ENCODE measurements around the gene FGD2. TPM values are rescaled to one million over a fixed set of nuclear protein-coding genes. Genes with fewer than 3 reads are reported as not detected.

The FGD2 gene
- total and polyA plus RNA-seq, 2 experiments from 2014 or later: 0.13 to 0.14 TPM

DNA sequence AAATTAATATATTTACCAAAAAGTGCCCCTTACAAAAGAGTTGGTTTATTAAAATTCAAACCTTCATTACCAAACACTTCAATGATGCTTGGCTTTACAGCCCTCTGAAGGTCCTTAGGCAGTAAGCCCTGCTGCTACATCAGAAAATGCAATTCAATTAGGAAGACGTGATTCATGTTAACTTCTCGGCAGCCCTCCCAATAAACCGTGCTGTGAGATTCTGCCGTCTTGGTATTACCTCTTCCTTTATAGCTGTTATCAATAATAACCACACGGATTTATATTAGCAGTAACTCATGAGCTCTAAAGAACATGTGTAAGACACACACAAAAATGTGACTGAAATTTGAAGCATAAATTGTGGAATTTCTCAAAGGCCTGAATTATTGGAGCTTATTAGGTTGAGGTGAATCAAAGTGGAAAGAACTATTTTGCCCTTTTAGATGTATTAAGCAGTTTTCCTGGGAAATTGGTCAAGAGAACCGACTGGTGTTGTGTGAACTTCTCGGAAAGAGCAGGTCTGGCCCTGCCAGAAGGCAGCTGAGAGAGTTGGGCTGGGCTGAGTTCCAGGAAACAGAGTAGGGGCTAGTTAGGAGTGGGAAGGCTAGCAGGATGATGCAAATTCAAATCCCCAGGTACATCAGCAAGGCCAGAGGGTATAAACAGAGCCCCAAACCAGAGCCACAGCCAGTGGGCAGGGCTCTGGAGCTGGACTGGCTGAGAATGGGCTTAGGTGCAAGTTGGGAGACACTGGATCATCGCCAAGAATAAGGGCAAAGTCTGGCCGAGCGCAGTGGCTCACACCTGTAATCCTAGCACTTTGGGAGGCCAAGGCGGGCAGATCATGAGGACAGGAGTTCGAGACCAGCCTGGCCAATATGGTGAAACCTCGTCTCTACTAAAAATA lies 33.1 kb downstream of the FGD2 start:
- Histone ChIP-seq H2AFZ (0 out of 2 replicates have a peak overlapping the region, but pooled peaks have one; percentile 25), H3K4me2 (no peak overlapping the region), H3F3A (replicated peaks; ENCODE audit: low read depth) (0 out of 2 replicates have a peak, but pooled peaks cover 3% of the 10 kb centered on the region), H3K79me2 (replicated peaks; ENCODE audit: insufficient read depth) (no peaks in the 10 kb centered on the region), H3K4me3 (no peak overlapping the region), H3K9me2 (ENCODE audit: insufficient read depth) (peaks cover 6% of the 10 kb centered on the region; the same call in 1 of the 2 replicates), H3K27ac (ENCODE audit: low read depth) (no peak overlapping the region), H4K20me1 (replicated peaks; ENCODE audit: insufficient read depth) (no peaks in the 10 kb centered on the region), H3K27me3 (ENCODE audit: insufficient read depth) (no peaks in the 10 kb centered on the region), H3K4me1 (ENCODE audit: insufficient read depth) (no peaks in the 10 kb centered on the region), H3K36me3 (ENCODE audit: insufficient read depth) (no peaks in the 10 kb centered on the region)
- no peak for TF ChIP-seq JUNB (IDR thresholded peaks at IDR 0.05; ENCODE audit: unreplicated experiment)
- TF ChIP-seq EZH2 (IDR thresholded peaks at IDR 0.05; ENCODE audit: low read depth, unreplicated experiment): no peak
- TF ChIP-seq POLR2AphosphoS5 (IDR thresholded peaks at IDR 0.05; ENCODE audit: low read depth): no peak
- TF ChIP-seq NANOG (IDR thresholded peaks at IDR 0.05; ENCODE audit: borderline replicate concordance): no peak
- no peak for TF ChIP-seq ZNF114 (CRISPR knock-in tag; IDR thresholded peaks at IDR 0.05)
- TF ChIP-seq, protein P1, sequence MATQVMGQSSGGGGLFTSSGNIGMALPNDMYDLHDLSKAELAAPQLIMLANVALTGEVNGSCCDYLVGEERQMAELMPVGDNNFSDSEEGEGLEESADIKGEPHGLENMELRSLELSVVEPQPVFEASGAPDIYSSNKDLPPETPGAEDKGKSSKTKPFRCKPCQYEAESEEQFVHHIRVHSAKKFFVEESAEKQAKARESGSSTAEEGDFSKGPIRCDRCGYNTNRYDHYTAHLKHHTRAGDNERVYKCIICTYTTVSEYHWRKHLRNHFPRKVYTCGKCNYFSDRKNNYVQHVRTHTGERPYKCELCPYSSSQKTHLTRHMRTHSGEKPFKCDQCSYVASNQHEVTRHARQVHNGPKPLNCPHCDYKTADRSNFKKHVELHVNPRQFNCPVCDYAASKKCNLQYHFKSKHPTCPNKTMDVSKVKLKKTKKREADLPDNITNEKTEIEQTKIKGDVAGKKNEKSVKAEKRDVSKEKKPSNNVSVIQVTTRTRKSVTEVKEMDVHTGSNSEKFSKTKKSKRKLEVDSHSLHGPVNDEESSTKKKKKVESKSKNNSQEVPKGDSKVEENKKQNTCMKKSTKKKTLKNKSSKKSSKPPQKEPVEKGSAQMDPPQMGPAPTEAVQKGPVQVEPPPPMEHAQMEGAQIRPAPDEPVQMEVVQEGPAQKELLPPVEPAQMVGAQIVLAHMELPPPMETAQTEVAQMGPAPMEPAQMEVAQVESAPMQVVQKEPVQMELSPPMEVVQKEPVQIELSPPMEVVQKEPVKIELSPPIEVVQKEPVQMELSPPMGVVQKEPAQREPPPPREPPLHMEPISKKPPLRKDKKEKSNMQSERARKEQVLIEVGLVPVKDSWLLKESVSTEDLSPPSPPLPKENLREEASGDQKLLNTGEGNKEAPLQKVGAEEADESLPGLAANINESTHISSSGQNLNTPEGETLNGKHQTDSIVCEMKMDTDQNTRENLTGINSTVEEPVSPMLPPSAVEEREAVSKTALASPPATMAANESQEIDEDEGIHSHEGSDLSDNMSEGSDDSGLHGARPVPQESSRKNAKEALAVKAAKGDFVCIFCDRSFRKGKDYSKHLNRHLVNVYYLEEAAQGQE (IDR thresholded peaks at IDR 0.05; ENCODE audit: unreplicated experiment): no peak
- TF ChIP-seq, protein P2, sequence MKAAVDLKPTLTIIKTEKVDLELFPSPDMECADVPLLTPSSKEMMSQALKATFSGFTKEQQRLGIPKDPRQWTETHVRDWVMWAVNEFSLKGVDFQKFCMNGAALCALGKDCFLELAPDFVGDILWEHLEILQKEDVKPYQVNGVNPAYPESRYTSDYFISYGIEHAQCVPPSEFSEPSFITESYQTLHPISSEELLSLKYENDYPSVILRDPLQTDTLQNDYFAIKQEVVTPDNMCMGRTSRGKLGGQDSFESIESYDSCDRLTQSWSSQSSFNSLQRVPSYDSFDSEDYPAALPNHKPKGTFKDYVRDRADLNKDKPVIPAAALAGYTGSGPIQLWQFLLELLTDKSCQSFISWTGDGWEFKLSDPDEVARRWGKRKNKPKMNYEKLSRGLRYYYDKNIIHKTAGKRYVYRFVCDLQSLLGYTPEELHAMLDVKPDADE (IDR thresholded peaks at IDR 0.05): no peak
- no peak for TF ChIP-seq CREB1 (CRISPR knock-in tag; IDR thresholded peaks at IDR 0.05; ENCODE audit: low read depth)
- TF ChIP-seq, protein P3, sequence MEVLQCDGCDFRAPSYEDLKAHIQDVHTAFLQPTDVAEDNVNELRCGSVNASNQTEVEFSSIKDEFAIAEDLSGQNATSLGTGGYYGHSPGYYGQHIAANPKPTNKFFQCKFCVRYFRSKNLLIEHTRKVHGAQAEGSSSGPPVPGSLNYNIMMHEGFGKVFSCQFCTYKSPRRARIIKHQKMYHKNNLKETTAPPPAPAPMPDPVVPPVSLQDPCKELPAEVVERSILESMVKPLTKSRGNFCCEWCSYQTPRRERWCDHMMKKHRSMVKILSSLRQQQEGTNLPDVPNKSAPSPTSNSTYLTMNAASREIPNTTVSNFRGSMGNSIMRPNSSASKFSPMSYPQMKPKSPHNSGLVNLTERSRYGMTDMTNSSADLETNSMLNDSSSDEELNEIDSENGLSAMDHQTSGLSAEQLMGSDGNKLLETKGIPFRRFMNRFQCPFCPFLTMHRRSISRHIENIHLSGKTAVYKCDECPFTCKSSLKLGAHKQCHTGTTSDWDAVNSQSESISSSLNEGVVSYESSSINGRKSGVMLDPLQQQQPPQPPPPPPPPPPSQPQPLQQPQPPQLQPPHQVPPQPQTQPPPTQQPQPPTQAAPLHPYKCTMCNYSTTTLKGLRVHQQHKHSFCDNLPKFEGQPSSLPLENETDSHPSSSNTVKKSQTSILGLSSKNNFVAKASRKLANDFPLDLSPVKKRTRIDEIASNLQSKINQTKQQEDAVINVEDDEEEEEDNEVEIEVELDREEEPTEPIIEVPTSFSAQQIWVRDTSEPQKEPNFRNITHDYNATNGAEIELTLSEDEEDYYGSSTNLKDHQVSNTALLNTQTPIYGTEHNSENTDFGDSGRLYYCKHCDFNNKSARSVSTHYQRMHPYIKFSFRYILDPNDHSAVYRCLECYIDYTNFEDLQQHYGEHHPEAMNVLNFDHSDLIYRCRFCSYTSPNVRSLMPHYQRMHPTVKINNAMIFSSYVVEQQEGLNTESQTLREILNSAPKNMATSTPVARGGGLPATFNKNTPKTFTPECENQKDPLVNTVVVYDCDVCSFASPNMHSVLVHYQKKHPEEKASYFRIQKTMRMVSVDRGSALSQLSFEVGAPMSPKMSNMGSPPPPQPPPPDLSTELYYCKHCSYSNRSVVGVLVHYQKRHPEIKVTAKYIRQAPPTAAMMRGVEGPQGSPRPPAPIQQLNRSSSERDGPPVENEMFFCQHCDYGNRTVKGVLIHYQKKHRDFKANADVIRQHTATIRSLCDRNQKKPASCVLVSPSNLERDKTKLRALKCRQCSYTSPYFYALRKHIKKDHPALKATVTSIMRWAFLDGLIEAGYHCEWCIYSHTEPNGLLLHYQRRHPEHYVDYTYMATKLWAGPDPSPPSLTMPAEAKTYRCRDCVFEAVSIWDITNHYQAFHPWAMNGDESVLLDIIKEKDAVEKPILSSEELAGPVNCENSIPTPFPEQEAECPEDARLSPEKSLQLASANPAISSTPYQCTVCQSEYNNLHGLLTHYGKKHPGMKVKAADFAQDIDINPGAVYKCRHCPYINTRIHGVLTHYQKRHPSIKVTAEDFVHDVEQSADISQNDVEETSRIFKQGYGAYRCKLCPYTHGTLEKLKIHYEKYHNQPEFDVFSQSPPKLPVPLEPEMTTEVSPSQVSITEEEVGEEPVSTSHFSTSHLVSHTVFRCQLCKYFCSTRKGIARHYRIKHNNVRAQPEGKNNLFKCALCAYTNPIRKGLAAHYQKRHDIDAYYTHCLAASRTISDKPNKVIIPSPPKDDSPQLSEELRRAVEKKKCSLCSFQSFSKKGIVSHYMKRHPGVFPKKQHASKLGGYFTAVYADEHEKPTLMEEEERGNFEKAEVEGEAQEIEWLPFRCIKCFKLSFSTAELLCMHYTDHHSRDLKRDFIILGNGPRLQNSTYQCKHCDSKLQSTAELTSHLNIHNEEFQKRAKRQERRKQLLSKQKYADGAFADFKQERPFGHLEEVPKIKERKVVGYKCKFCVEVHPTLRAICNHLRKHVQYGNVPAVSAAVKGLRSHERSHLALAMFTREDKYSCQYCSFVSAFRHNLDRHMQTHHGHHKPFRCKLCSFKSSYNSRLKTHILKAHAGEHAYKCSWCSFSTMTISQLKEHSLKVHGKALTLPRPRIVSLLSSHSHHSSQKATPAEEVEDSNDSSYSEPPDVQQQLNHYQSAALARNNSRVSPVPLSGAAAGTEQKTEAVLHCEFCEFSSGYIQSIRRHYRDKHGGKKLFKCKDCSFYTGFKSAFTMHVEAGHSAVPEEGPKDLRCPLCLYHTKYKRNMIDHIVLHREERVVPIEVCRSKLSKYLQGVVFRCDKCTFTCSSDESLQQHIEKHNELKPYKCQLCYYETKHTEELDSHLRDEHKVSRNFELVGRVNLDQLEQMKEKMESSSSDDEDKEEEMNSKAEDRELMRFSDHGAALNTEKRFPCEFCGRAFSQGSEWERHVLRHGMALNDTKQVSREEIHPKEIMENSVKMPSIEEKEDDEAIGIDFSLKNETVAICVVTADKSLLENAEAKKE (CRISPR knock-in tag; IDR thresholded peaks at IDR 0.05): no peak
- TF ChIP-seq ZNF331 (CRISPR knock-in tag; IDR thresholded peaks at IDR 0.05; ENCODE audit: low read depth): no peak
- TF ChIP-seq STAT1 (IDR thresholded peaks at IDR 0.05; ENCODE audit: unreplicated experiment): no peak
- TF ChIP-seq EZH2phosphoT487 (IDR thresholded peaks at IDR 0.05; ENCODE audit: unreplicated experiment): no peak
- TF ChIP-seq, protein P4, sequence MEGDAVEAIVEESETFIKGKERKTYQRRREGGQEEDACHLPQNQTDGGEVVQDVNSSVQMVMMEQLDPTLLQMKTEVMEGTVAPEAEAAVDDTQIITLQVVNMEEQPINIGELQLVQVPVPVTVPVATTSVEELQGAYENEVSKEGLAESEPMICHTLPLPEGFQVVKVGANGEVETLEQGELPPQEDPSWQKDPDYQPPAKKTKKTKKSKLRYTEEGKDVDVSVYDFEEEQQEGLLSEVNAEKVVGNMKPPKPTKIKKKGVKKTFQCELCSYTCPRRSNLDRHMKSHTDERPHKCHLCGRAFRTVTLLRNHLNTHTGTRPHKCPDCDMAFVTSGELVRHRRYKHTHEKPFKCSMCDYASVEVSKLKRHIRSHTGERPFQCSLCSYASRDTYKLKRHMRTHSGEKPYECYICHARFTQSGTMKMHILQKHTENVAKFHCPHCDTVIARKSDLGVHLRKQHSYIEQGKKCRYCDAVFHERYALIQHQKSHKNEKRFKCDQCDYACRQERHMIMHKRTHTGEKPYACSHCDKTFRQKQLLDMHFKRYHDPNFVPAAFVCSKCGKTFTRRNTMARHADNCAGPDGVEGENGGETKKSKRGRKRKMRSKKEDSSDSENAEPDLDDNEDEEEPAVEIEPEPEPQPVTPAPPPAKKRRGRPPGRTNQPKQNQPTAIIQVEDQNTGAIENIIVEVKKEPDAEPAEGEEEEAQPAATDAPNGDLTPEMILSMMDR (conservative IDR thresholded peaks at IDR 0.05; ENCODE audit: low read depth in 2 of 2): no peak
- ATAC-seq (peak; percentile 72), DNase-seq (ENCODE audit: low spot score) (no peak)
- Mint-ChIP-seq H3K9me3 (no peaks in the 10 kb centered on the region; the same call in 2 of the 3 replicates), H3K27me3 (ENCODE audit: insufficient read depth, low read depth, poor library complexity) (peaks cover 7% of the 10 kb centered on the region), H3K4me3 (no peak overlapping the region; the same call in 2 of the 3 replicates), H3K27ac (peak overlapping the region; percentile 68), H3K36me3 (ENCODE audit: low read depth) (no peaks in the 10 kb centered on the region; the same call in 2 of the 3 replicates), H3K4me1 (peaks cover 9% of the 10 kb centered on the region; the same call in 2 of the 3 replicates)
